ENCODE data around the gene NRSN1.

The NRSN1 gene

DNA sequence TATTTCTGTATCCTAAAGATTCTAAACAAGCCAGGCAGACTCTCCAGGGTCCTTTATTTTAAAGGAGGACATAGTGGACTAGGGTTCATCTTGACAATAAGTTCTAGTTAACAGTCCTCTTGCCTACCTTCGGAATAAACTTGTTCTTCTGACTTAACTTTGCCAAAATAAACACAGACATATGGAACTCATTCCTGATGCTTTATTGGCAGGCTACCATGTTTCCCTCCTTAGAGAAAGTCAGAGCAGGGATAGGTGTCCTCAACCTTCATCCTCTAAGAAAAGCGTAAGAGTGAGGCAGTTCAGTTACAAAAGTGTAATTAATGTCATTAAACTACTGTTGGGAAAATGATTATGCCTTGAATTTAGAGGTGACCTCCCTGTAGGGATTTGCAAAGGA, 46.9 kb upstream of the NRSN1 start (continued):
- TF ChIP-seq, protein P1, sequence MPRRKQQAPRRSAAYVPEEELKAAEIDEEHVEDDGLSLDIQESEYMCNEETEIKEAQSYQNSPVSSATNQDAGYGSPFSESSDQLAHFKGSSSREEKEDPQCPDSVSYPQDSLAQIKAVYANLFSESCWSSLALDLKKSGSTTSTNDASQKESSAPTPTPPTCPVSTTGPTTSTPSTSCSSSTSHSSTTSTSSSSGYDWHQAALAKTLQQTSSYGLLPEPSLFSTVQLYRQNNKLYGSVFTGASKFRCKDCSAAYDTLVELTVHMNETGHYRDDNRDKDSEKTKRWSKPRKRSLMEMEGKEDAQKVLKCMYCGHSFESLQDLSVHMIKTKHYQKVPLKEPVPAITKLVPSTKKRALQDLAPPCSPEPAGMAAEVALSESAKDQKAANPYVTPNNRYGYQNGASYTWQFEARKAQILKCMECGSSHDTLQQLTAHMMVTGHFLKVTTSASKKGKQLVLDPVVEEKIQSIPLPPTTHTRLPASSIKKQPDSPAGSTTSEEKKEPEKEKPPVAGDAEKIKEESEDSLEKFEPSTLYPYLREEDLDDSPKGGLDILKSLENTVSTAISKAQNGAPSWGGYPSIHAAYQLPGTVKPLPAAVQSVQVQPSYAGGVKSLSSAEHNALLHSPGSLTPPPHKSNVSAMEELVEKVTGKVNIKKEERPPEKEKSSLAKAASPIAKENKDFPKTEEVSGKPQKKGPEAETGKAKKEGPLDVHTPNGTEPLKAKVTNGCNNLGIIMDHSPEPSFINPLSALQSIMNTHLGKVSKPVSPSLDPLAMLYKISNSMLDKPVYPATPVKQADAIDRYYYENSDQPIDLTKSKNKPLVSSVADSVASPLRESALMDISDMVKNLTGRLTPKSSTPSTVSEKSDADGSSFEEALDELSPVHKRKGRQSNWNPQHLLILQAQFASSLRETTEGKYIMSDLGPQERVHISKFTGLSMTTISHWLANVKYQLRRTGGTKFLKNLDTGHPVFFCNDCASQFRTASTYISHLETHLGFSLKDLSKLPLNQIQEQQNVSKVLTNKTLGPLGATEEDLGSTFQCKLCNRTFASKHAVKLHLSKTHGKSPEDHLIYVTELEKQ (tag by site-specific recombination; IDR thresholded peaks at IDR 0.05; ENCODE audit: borderline replicate concordance): no peak

DNA sequence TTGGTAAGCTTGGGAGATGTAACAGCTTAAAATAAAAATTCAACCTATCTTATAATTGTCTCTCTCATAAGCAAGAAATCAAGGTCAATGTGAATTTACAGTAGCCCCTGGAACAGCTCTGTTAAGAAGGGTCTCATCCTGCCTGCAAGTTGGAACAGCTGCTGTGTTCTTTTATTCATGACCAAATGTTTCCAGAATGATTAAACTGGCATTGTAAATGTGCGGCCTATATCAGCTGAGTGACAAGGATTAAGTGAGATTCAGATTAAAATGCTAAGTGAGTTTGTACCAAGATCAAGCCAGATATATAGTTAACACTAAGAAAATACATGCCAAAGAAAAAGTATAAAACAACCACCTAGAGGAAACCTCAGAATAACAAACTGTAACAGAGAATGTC, 45.3 kb upstream of the NRSN1 start:
- POLR2A ChIA-PET: interaction anchor here (0.6 kb wide), 1 partner anchor 1182 kb away, joined by 7 read pairs; no protein-coding TSS in a partner anchor
- Histone ChIP-seq H3K9me3 (ENCODE audit: control insufficient read depth, insufficient read depth, low read depth, low read length) (no peaks in the 10 kb centered on the region), H3K36me3 (ENCODE audit: control insufficient read depth in 2 of 2, insufficient read depth in 1 of 2, low read length in 2 of 2) (no peaks in the 10 kb centered on the region), H3K27ac (ENCODE audit: extremely low read depth, low read depth, low read length) (no peak overlapping the region), H3K4me3 (ENCODE audit: low read depth, low read length) (no peak overlapping the region), H3K4me1 (ENCODE audit: control insufficient read depth, insufficient read depth, low read length) (no peaks in the 10 kb centered on the region)
- CTCF ChIA-PET: no interaction called here
- TF ChIP-seq ZNF571 (tag by site-specific recombination; IDR thresholded peaks at IDR 0.05): no peak
- TF ChIP-seq HOXC10 (CRISPR knock-in tag; IDR thresholded peaks at IDR 0.05): no peak

DNA sequence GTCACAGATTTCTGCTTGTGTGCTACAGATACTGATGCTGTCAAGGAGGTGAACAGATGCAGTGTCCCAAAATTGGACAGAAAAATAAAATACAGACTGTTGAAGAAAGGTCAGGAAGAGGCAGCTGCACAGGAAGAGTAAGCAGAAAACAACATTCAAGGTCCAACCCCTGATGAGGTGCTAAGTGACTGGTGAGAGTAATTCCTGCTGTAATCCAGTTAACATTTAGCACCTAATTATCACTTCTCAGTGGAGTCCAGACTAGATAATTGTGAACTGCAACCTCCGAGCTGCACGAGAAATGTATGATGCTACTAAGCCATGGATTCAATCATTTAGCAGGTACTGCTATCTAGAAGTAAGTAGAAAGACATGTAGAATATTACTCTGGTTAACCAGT, 36.3 kb upstream of the NRSN1 start:
- ChIA-PET POLR2A (no interaction called here), CTCF (no interaction called here)
- no peak for TF ChIP-seq ZNF624 (tag by site-specific recombination; IDR thresholded peaks at IDR 0.05)
- TF ChIP-seq GLI2 (tag by site-specific recombination; IDR thresholded peaks at IDR 0.05; ENCODE audit: borderline replicate concordance, low read depth): no peak
- no peak for TF ChIP-seq ZNF248 (tag by site-specific recombination; IDR thresholded peaks at IDR 0.05)
- TF ChIP-seq, protein P2, sequence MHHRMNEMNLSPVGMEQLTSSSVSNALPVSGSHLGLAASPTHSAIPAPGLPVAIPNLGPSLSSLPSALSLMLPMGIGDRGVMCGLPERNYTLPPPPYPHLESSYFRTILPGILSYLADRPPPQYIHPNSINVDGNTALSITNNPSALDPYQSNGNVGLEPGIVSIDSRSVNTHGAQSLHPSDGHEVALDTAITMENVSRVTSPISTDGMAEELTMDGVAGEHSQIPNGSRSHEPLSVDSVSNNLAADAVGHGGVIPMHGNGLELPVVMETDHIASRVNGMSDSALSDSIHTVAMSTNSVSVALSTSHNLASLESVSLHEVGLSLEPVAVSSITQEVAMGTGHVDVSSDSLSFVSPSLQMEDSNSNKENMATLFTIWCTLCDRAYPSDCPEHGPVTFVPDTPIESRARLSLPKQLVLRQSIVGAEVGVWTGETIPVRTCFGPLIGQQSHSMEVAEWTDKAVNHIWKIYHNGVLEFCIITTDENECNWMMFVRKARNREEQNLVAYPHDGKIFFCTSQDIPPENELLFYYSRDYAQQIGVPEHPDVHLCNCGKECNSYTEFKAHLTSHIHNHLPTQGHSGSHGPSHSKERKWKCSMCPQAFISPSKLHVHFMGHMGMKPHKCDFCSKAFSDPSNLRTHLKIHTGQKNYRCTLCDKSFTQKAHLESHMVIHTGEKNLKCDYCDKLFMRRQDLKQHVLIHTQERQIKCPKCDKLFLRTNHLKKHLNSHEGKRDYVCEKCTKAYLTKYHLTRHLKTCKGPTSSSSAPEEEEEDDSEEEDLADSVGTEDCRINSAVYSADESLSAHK (tag by site-specific recombination; IDR thresholded peaks at IDR 0.05): no peak
- Histone ChIP-seq H3K36me3 (ENCODE audit: control insufficient read depth in 2 of 2, insufficient read depth in 1 of 2, low read length in 2 of 2) (no peaks in the 10 kb centered on the region), H3K4me1 (ENCODE audit: control insufficient read depth, insufficient read depth, low read length) (no peaks in the 10 kb centered on the region), H3K4me3 (ENCODE audit: low read depth, low read length) (no peak overlapping the region), H3K27ac (ENCODE audit: extremely low read depth, low read depth, low read length) (no peak overlapping the region), H3K9me3 (ENCODE audit: control insufficient read depth, insufficient read depth, low read depth, low read length) (no peaks in the 10 kb centered on the region)

DNA sequence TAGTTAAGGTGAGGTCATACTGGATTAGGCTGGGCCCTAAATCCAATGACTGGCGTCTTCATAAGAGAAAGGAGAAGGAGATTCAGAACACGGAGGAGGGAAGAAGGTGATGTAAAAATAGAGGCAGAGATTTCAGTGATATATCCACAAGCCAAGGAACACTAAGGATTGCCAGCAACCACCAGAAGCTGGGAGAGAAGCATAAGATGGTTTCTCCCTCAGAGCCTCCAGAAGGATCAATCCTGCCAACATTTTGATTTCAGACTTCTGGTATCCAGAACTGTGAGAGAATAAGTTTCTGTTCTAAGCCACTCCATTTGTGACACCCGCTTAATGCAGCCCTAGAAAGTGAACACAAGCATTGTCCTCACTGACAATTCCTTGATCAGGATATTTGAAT, 33.6 kb upstream of the NRSN1 start:
- Histone ChIP-seq H3K9me3 (ENCODE audit: control insufficient read depth, insufficient read depth, low read depth, low read length) (no peaks in the 10 kb centered on the region), H3K36me3 (ENCODE audit: control insufficient read depth in 2 of 2, insufficient read depth in 1 of 2, low read length in 2 of 2) (no peaks in the 10 kb centered on the region), H3K27ac (ENCODE audit: extremely low read depth, low read depth, low read length) (no peak overlapping the region), H3K4me1 (ENCODE audit: control insufficient read depth, insufficient read depth, low read length) (no peaks in the 10 kb centered on the region), H3K4me3 (ENCODE audit: low read depth, low read length) (no peak overlapping the region)
- POLR2A ChIA-PET: no interaction called here
- CTCF ChIA-PET: no interaction called here
- no peak for TF ChIP-seq HOXA7 (CRISPR knock-in tag; IDR thresholded peaks at IDR 0.05; ENCODE audit: borderline replicate concordance)
- TF ChIP-seq ZNF24 (tag by site-specific recombination; IDR thresholded peaks at IDR 0.05): no peak
- TF ChIP-seq MYNN (tag by site-specific recombination; IDR thresholded peaks at IDR 0.05; ENCODE audit: borderline replicate concordance): no peak
- no peak for TF ChIP-seq FEZF1 (tag by site-specific recombination; IDR thresholded peaks at IDR 0.05)
- no peak for TF ChIP-seq SCRT1 (tag by site-specific recombination; IDR thresholded peaks at IDR 0.05; ENCODE audit: borderline replicate concordance)
- TF ChIP-seq ZNF133 (tag by site-specific recombination; IDR thresholded peaks at IDR 0.05): no peak
- TF ChIP-seq, protein P3, sequence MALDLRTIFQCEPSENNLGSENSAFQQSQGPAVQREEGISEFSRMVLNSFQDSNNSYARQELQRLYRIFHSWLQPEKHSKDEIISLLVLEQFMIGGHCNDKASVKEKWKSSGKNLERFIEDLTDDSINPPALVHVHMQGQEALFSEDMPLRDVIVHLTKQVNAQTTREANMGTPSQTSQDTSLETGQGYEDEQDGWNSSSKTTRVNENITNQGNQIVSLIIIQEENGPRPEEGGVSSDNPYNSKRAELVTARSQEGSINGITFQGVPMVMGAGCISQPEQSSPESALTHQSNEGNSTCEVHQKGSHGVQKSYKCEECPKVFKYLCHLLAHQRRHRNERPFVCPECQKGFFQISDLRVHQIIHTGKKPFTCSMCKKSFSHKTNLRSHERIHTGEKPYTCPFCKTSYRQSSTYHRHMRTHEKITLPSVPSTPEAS (tag by site-specific recombination; IDR thresholded peaks at IDR 0.05): no peak

Data from HEK293 (cell line).